Measurements from ENCODE around the gene FOXF1.

FOXF1 gene

GRCh38 chr16:86504315-86505184 lies 5.8 kb upstream of the FOXF1 start:
- ATAC-seq (replicated peaks) (no peak), DNase-seq (no peak)
- Mint-ChIP-seq H3K4me1 (ENCODE audit: low read depth in 2 of 2) (peaks cover 21 to 31% of the 10 kb centered on the region in 2 donors), H3K9me3 (no peaks in the 10 kb centered on the region), H3K27ac (no peak overlapping the region), H3K36me3 (ENCODE audit: insufficient read depth) (no peaks in the 10 kb centered on the region), H3K4me3 (peak overlapping the region in 1 of 2 donors; percentile 33), H3K27me3 (peaks cover 82 to 97% of the 10 kb centered on the region in 2 donors)

DNA sequence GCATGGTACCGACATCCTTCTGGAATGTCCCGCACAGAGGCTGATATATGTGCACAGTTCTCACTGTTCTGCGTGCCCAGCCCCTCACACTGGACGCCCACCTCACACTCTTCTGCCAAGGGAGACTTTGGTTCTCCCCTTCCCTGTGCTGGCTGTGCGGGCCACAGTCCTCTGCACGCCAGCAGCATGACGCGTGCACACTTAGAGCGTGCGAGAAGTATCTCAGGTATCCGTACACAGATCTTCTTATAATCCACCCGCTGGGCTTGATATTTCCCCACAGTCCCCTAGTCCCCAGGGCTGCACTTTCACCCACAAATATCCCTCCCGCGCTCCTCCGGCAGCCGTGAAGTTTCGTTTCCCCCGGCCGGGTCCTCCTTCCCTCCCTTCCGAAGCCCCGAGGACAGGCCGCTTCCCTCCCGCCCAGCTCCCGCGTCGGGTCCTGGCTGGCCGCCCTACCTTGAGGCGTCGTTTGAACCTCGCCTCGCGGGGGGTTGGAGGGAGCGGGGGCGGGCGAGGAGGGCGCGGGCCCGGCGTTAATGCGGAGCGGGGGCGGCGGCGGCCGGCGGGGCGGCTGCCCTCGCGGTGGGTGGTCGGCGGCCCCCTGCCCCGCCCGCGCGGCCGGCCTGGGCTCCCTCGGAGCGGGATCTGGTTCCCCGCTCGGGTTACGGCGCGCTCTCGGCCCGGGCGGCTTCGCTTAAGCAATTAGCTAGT lies 5.0 kb upstream of the FOXF1 start:
- H3K4me1 Mint-ChIP-seq (ENCODE audit: low read depth in 2 of 2): peaks cover 21 to 31% of the 10 kb centered on the region in 2 donors
- peaks cover 77 to 90% of the 10 kb centered on the region in 2 donors for H3K27me3 Mint-ChIP-seq
- no peaks in the 10 kb centered on the region for H3K9me3 Mint-ChIP-seq
- no peak for DNase-seq
- peak overlapping the region; percentile 7 to 33 for H3K4me3 Mint-ChIP-seq
- H3K36me3 Mint-ChIP-seq (ENCODE audit: insufficient read depth): no peaks in the 10 kb centered on the region
- no peak for ATAC-seq (replicated peaks)
- H3K27ac Mint-ChIP-seq: no peak overlapping the region

DNA sequence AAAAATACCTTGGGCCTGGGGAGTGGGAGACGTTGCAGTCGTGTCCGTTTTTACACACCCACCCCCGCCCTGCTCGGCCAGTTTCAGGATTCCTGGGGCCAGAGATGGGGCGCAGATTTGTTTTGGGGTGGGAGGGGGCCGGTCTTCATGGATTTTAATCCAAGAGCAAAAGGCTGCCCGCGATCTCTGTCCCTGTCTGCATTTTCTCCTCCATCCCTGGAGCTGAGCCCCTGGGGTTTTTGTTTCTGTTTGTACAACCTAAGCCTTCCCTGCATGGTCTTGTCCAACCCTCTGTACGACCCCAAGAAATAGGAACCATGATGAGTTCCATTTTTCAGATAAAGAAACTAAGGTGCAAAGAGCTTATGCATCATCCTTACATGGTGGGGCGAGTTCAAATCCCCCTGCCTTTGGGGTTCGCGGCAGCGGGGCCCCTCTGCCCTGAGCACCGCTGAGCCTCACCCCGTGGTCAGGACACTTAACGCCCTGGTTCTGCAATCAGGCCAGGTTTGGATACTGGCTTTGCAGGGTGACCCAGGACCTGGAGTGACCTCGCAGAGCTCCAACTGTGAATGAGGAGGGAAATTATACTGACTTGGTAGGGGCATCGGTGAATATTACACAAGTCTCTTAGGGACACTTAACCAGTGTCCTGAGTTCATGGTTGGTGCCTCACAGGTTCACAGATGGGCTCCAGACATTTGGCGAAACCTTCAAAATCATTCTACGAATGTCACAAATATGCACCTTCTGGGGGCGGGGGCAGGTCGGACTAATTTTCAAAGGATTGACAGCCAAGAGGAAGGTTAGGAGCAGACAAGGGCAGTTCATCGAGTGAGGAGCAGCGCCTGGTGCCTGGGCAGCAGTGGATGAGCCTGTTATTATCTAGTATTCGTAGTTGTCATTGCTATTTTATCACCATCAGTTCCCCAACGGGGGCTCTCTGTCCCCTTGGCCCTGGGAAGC lies 4.1 kb upstream of the FOXF1 start:
- Mint-ChIP-seq H3K27ac (no peak overlapping the region), H3K4me1 (ENCODE audit: low read depth in 2 of 2) (peaks cover 21 to 33% of the 10 kb centered on the region in 2 donors), H3K36me3 (ENCODE audit: insufficient read depth) (no peaks in the 10 kb centered on the region), H3K27me3 (peaks cover 70 to 89% of the 10 kb centered on the region in 2 donors), H3K9me3 (no peaks in the 10 kb centered on the region), H3K4me3 (peak overlapping the region in 1 of 2 donors; percentile 49)
- ATAC-seq (replicated peaks) (no peak), DNase-seq (no peak)

- no peak for ATAC-seq (replicated peaks)
- Mint-ChIP-seq H3K27ac (no peak overlapping the region), H3K36me3 (ENCODE audit: insufficient read depth) (no peaks in the 10 kb centered on the region), H3K27me3 (peaks cover 65 to 89% of the 10 kb centered on the region in 2 donors), H3K9me3 (no peaks in the 10 kb centered on the region), H3K4me1 (ENCODE audit: low read depth in 2 of 2) (peaks cover 21 to 36% of the 10 kb centered on the region in 2 donors), H3K4me3 (peak overlapping the region; percentile 32 to 69)
- DNase-seq: no peak
These were observed 2.9 kb upstream of the FOXF1 start for GRCh38 chr16:86507173-86508027.

- Mint-ChIP-seq H3K27ac (no peak overlapping the region), H3K9me3 (no peaks in the 10 kb centered on the region), H3K27me3 (peaks cover 64 to 89% of the 10 kb centered on the region in 2 donors), H3K36me3 (ENCODE audit: insufficient read depth) (no peaks in the 10 kb centered on the region), H3K4me3 (peak overlapping the region; percentile 78 to 80), H3K4me1 (ENCODE audit: low read depth in 2 of 2) (peaks cover 21 to 36% of the 10 kb centered on the region in 2 donors)
- no peak for ATAC-seq (replicated peaks)
- DNase-seq: no peak
These were observed 2.0 kb upstream of the FOXF1 start for GRCh38 chr16:86508028-86508946.

DNA sequence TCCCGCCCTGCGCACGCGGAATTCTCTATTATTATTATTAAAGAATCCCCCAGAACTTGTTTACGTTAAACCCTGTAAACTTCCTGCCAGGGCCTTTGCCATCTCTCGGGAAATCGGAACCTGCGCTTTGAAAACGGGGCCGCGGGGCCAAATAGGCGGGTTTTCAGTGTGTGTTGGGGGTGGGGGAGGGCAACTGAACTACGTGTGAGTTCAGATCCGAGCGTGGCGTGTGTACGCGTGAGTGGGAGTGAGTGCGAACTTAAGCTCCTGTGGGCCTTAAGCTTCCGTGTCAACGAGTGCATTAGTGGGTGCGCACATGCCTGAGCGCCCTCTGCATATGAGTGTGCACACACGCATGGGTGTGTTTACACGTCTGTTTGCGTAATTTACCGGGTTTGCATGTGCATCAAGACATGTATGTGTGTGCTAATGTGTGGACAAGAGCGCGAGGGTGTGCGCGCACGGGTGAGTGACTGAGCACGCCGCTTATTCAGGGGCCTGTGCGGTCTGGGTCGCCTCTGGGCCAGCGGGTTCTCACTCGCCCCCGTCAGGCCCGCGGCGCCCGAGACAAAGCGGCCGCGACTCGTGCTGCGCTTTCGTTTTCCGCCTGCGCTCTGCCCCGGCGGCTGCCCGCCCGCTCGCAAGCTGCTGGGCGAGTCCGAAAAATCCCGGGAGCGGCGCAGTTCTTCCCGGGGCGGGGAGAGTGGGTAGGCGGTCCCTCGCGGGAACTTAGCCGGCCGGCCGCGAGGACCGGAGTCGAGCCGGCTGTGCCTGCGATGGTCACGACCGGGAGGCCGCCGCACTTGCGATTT lies 1.2 kb upstream of the FOXF1 start:
- Mint-ChIP-seq H3K4me1 (ENCODE audit: low read depth in 2 of 2) (peaks cover 21 to 36% of the 10 kb centered on the region in 2 donors), H3K4me3 (peak overlapping the region; percentile 78 to 80), H3K27ac (no peak overlapping the region), H3K9me3 (no peaks in the 10 kb centered on the region), H3K36me3 (ENCODE audit: insufficient read depth) (no peaks in the 10 kb centered on the region), H3K27me3 (peaks cover 64 to 89% of the 10 kb centered on the region in 2 donors)
- ATAC-seq (replicated peaks): peak; percentile 10
- DNase-seq: no peak

GRCh38 chr16:86509759-86510464 lies 415 bp upstream of the FOXF1 start:
- H3K9me3 Mint-ChIP-seq: no peaks in the 10 kb centered on the region
- no peak for ATAC-seq (replicated peaks)
- no peak overlapping the region for H3K27ac Mint-ChIP-seq
- DNase-seq: no peak
- H3K27me3 Mint-ChIP-seq: peaks cover 64 to 89% of the 10 kb centered on the region in 2 donors
- H3K36me3 Mint-ChIP-seq (ENCODE audit: insufficient read depth): no peaks in the 10 kb centered on the region
- peaks cover 21 to 33% of the 10 kb centered on the region in 2 donors for H3K4me1 Mint-ChIP-seq (ENCODE audit: low read depth in 2 of 2)
- H3K4me3 Mint-ChIP-seq: peak overlapping the region; percentile 78 to 80

DNA sequence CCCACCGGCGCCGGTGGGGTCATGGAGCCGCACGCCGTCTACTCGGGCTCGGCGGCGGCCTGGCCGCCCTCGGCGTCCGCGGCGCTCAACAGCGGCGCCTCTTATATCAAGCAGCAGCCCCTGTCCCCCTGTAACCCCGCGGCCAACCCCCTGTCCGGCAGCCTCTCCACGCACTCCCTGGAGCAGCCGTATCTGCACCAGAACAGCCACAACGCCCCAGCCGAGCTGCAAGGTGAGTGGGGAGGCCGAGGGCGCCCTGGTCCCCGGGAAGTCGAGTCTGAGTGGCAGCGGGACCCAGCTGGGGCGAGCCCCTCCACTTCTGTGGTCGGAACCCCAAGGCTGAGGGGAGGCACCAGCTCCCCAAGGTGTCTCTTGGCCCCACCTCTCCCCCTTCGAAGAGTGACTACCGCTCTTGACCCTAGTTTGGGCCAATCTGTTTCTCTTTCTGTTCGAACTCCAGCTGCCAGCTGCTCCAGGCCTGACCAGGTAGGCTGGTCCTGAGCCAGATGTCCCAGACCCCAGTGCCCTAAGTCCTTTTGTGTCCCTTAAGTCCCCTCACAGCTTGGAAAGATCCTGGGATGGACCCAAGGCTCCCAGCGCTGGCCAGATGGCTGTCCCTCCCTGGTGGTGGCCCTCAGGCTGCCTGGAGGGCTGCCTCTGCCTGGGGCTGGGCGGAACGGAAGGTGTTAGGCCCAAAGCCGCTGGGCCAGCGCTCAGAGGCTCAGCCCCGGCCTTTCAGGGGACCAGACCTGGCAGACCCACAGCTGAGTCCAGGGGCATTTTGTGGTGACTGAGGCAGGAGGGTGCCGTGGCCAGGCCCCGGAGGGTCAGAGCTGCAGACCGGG lies 1.2 kb downstream of the FOXF1 start:
- DNase-seq: no peak
- H3K4me3 Mint-ChIP-seq: peak overlapping the region; percentile 57 to 69
- H3K27me3 Mint-ChIP-seq: peaks cover 58 to 89% of the 10 kb centered on the region in 2 donors
- H3K4me1 Mint-ChIP-seq (ENCODE audit: low read depth in 2 of 2): peaks cover 11 to 23% of the 10 kb centered on the region in 2 donors
- H3K36me3 Mint-ChIP-seq (ENCODE audit: insufficient read depth): no peaks in the 10 kb centered on the region
- H3K27ac Mint-ChIP-seq: no peak overlapping the region
- H3K9me3 Mint-ChIP-seq: no peaks in the 10 kb centered on the region
- no peak for ATAC-seq (replicated peaks)

- peaks cover 10 to 16% of the 10 kb centered on the region in 2 donors for H3K4me1 Mint-ChIP-seq (ENCODE audit: low read depth in 2 of 2)
- DNase-seq: no peak
- no peak overlapping the region for H3K27ac Mint-ChIP-seq
- H3K9me3 Mint-ChIP-seq: no peaks in the 10 kb centered on the region
- no peak for ATAC-seq (replicated peaks)
- H3K27me3 Mint-ChIP-seq: peaks cover 58 to 89% of the 10 kb centered on the region in 2 donors
- no peaks in the 10 kb centered on the region for H3K36me3 Mint-ChIP-seq (ENCODE audit: insufficient read depth)
- no peak overlapping the region for H3K4me3 Mint-ChIP-seq
These were observed 2.1 kb downstream of the FOXF1 start for GRCh38 chr16:86512301-86512859.

Measured in effector memory CD8-positive, alpha-beta T cell (primary cell).